HG03558 (cell line): ENCODE data around the gene TANGO6.

Source experiments
- ATAC-seq: cut with Tn5 transposase; IDR thresholded peaks from one replicate; pipeline ENCODE4 v1.9.1; 2021; ENCODE audit warnings: moderate number of reproducible peaks; ENCODE audit not compliant: unreplicated experiment; ENCODE audit errors: extremely low read depth

Gene TANGO6

GRCh38 chr16:69131167-69131838 is 288.0 kb downstream of the TANGO6 start:
- ATAC-seq = no peak

- no peak for ATAC-seq
Measured at GRCh38 chr16:69131839-69132423, 288.6 kb downstream of the TANGO6 start.

GRCh38 chr16:69132424-69133252 is 289.3 kb downstream of the TANGO6 start, which contains the start of the genes CHTF8 and UTP4:
CHTF8 (minus strand) TSS chr16:69132588; CDS start chr16:69121458, 11,130 bp downstream.
UTP4 (plus strand) TSS chr16:69132649; CDS start chr16:69133460, 811 bp downstream.
- peak; percentile 55 for ATAC-seq

GRCh38 chr16:69133373-69133954 is 290.1 kb downstream of the TANGO6 start:
- ATAC-seq = no peak
